NCI-H2196 (cell line): ENCODE results near the gene NOL9.

Source experiments
- DNase-seq: peaks from one replicate; lab custom pipeline; 2025; ENCODE audit not compliant: unreplicated experiment; lab: John Stamatoyannopoulos, UW

NOL9 gene

GRCh38 chr1:6491081-6491449, 63.2 kb downstream of the NOL9 start:
- DNase-seq: no peak

GRCh38 chr1:6490181-6491080, 63.9 kb downstream of the NOL9 start:
- DNase-seq: peak; percentile 60

- peak; percentile 81 for DNase-seq
Observed at GRCh38 chr1:6489799-6490180, 64.5 kb downstream of the NOL9 start.

GRCh38 chr1:6489383-6489765, 64.9 kb downstream of the NOL9 start:
- DNase-seq: no peak

- no peak for DNase-seq
Observed at GRCh38 chr1:6488602-6489382, 65.5 kb downstream of the NOL9 start.

GRCh38 chr1:6487804-6488484, 66.4 kb downstream of the NOL9 start:
- no peak for DNase-seq

- peak; percentile 85 for DNase-seq
Observed at GRCh38 chr1:6486433-6487011, 67.8 kb downstream of the NOL9 start.

- no peak for DNase-seq
Observed at GRCh38 chr1:6485168-6486101, 68.9 kb downstream of the NOL9 start.

- no peak for DNase-seq
Observed at GRCh38 chr1:6484826-6485167, 69.5 kb downstream of the NOL9 start.

- no peak for DNase-seq
Observed at GRCh38 chr1:6483761-6484117, 70.6 kb downstream of the NOL9 start.

GRCh38 chr1:6483017-6483760, 71.1 kb downstream of the NOL9 start:
- peak; percentile 41 for DNase-seq

- no peak for DNase-seq
Observed at GRCh38 chr1:6481820-6482219, 72.5 kb downstream of the NOL9 start.

- no peak for DNase-seq
Observed at GRCh38 chr1:6477039-6477820, 77.1 kb downstream of the NOL9 start.

GRCh38 chr1:6476483-6476882, 77.8 kb downstream of the NOL9 start:
- DNase-seq: no peak

- peak; percentile 81 for DNase-seq
Observed at GRCh38 chr1:6475381-6476133, 78.8 kb downstream of the NOL9 start.

- DNase-seq: no peak
Observed at GRCh38 chr1:6474815-6475282, 79.5 kb downstream of the NOL9 start.

- DNase-seq: peak; percentile 87
Observed at GRCh38 chr1:6473974-6474814, 80.1 kb downstream of the NOL9 start.
